ENCODE results near the gene SYNE4. TPM values are rescaled to one million over a fixed set of nuclear protein-coding genes. Genes with fewer than 3 reads are reported as not detected.

The SYNE4 gene
- total RNA-seq, 4 donors from 2014 or later, result 0.89 to 5.8 (median 1.8) TPM; not detected in 1

- H3K4me3 ChIP-seq (ENCODE audit: low read depth, poor library complexity, severe bottlenecking), result no peak overlapping the region
- intact Hi-C loops (cut with DNase I; ENCODE audit: low total_unique reads), result no loop called here
- DNase-seq (ENCODE audit: low spot score in 2 of 2), result no peak
- WGBS, 2 donors, result 55 to 76% methylated on average over 15 to 20 of the region's 20 CpGs
- TF ChIP-seq POLR2A (IDR thresholded peaks at IDR 0.05) (no peak), CTCF (IDR thresholded peaks at IDR 0.05) (no peak)
Measured at GRCh38 chr19:35978832-35979365, 29.7 kb downstream of the SYNE4 start.

- 43% methylated on average over 5 of the region's 5 CpGs for WGBS, 2 donors
- intact Hi-C loops (cut with DNase I; ENCODE audit: low total_unique reads), result no loop called here
- TF ChIP-seq CTCF (IDR thresholded peaks at IDR 0.05) (no peak), POLR2A (IDR thresholded peaks at IDR 0.05) (no peak)
- H3K4me3 ChIP-seq (ENCODE audit: low read depth, poor library complexity, severe bottlenecking), result no peak overlapping the region
- DNase-seq (ENCODE audit: low spot score in 2 of 2), result no peak
Measured at GRCh38 chr19:35978271-35978670, 30.3 kb downstream of the SYNE4 start.

- no peak for DNase-seq (ENCODE audit: low spot score in 2 of 2)
- 48 to 52% methylated on average over 13 to 14 of the region's 14 CpGs for WGBS, 2 donors
Measured at GRCh38 chr19:35977446-35978222, 31.0 kb downstream of the SYNE4 start.

GRCh38 chr19:35975608-35976214, 32.9 kb downstream of the SYNE4 start:
- WGBS, 2 donors, result 21 to 40% methylated on average over 5 of the region's 5 CpGs
- TF ChIP-seq POLR2A (IDR thresholded peaks at IDR 0.05), result no peak
- TF ChIP-seq CTCF (IDR thresholded peaks at IDR 0.05), result no peak
- DNase-seq (ENCODE audit: low spot score in 2 of 2), result no peak

More at GRCh38 chr19:35977446-35978222, 31.0 kb downstream of the SYNE4 start:
- TF ChIP-seq POLR2A (IDR thresholded peaks at IDR 0.05) (no peak), CTCF (IDR thresholded peaks at IDR 0.05) (no peak)
- H3K4me3 ChIP-seq (ENCODE audit: low read depth, poor library complexity, severe bottlenecking), result no peak overlapping the region
- intact Hi-C loops (cut with DNase I; ENCODE audit: low total_unique reads), result no loop called here

GRCh38 chr19:35973487-35973886, 35.1 kb downstream of the SYNE4 start:
- no peak for DNase-seq (ENCODE audit: low spot score in 2 of 2)
- no peak overlapping the region for H3K4me3 ChIP-seq (ENCODE audit: low read depth, poor library complexity, severe bottlenecking)
- TF ChIP-seq CTCF (IDR thresholded peaks at IDR 0.05), result no peak
- no peak for TF ChIP-seq POLR2A (IDR thresholded peaks at IDR 0.05)
- intact Hi-C loops (cut with DNase I; ENCODE audit: low total_unique reads), result no loop called here
- 34 to 35% methylated on average over 8 of the region's 8 CpGs for WGBS, 2 donors

More at GRCh38 chr19:35975608-35976214, 32.9 kb downstream of the SYNE4 start:
- intact Hi-C loops (cut with DNase I; ENCODE audit: low total_unique reads), result no loop called here
- H3K4me3 ChIP-seq (ENCODE audit: low read depth, poor library complexity, severe bottlenecking), result no peak overlapping the region
